Measurements from ENCODE around the gene ZDHHC19.

Gene ZDHHC19

GRCh38 chr3:196238612-196239560, 27.7 kb upstream of the ZDHHC19 start:
- ATAC-seq (ENCODE audit: low read depth) (peak; percentile 25; the same call in 1 of the 3 replicates), DNase-seq (ENCODE audit: low spot score) (no peak)
- Histone ChIP-seq H3K4me3 (ENCODE audit: severe bottlenecking) (no peak overlapping the region), H3K4me1 (ENCODE audit: insufficient read depth, poor library complexity, severe bottlenecking) (no peaks in the 10 kb centered on the region), H3K9me3 (ENCODE audit: severe bottlenecking) (no peaks in the 10 kb centered on the region), H3K27me3 (ENCODE audit: insufficient read depth, poor library complexity, severe bottlenecking) (no peaks in the 10 kb centered on the region), H3K36me3 (ENCODE audit: low read depth) (peaks cover 43% of the 10 kb centered on the region), H3K27ac (ENCODE audit: poor library complexity, severe bottlenecking) (no peak overlapping the region)
- TF ChIP-seq CTCF (IDR thresholded peaks at IDR 0.05; ENCODE audit: poor library complexity, severe bottlenecking): no peak

DNA sequence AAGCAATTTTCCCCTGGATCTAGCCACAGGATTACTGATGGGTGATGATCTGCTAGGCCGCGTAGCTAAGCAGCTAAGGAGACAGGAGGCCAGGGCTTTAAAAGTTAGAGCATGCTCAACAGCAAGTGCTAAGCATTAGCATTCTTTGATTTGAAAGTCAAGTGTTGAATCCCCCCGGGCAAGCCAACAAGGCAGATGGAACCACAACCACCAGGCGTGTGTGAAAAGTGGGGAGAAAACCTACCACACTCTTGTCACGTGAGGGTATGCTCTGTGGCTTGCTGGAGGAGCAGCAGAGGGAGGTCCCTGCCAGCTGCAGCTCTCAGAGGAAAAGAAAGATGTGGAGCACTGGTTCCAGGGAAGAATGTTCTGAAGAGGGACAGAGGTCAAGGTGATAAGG, 26.0 kb upstream of the ZDHHC19 start:
- ATAC-seq (ENCODE audit: low read depth) (no peak), DNase-seq (ENCODE audit: low spot score) (no peak)
- no peaks in the 10 kb centered on the region for H3K9me3 ChIP-seq (ENCODE audit: severe bottlenecking)
- no peak overlapping the region for H3K4me3 ChIP-seq (ENCODE audit: severe bottlenecking)
- no peaks in the 10 kb centered on the region for H3K27me3 ChIP-seq (ENCODE audit: insufficient read depth, poor library complexity, severe bottlenecking)
- no peaks in the 10 kb centered on the region for H3K4me1 ChIP-seq (ENCODE audit: insufficient read depth, poor library complexity, severe bottlenecking)
- H3K36me3 ChIP-seq (ENCODE audit: low read depth): peaks cover 35% of the 10 kb centered on the region
- no peak overlapping the region for H3K27ac ChIP-seq (ENCODE audit: poor library complexity, severe bottlenecking)
- no peak for TF ChIP-seq CTCF (IDR thresholded peaks at IDR 0.05; ENCODE audit: poor library complexity, severe bottlenecking)

- ATAC-seq (ENCODE audit: low read depth) (no peak), DNase-seq (ENCODE audit: low spot score) (no peak)
- no peak for TF ChIP-seq CTCF (IDR thresholded peaks at IDR 0.05; ENCODE audit: poor library complexity, severe bottlenecking)
- Histone ChIP-seq H3K4me3 (ENCODE audit: severe bottlenecking) (no peak overlapping the region), H3K27ac (ENCODE audit: poor library complexity, severe bottlenecking) (no peak overlapping the region), H3K9me3 (ENCODE audit: severe bottlenecking) (no peaks in the 10 kb centered on the region), H3K36me3 (ENCODE audit: low read depth) (peaks cover 26% of the 10 kb centered on the region), H3K4me1 (ENCODE audit: insufficient read depth, poor library complexity, severe bottlenecking) (no peaks in the 10 kb centered on the region), H3K27me3 (ENCODE audit: insufficient read depth, poor library complexity, severe bottlenecking) (no peaks in the 10 kb centered on the region)
Observed at GRCh38 chr3:196236223-196236622, 25.0 kb upstream of the ZDHHC19 start.

GRCh38 chr3:196235452-196236122, 24.4 kb upstream of the ZDHHC19 start:
- peaks cover 23% of the 10 kb centered on the region for H3K36me3 ChIP-seq (ENCODE audit: low read depth)
- DNase-seq (ENCODE audit: low spot score) (no peak), ATAC-seq (ENCODE audit: low read depth) (no peak)
- H3K27ac ChIP-seq (ENCODE audit: poor library complexity, severe bottlenecking): no peak overlapping the region
- H3K9me3 ChIP-seq (ENCODE audit: severe bottlenecking): no peaks in the 10 kb centered on the region
- no peaks in the 10 kb centered on the region for H3K4me1 ChIP-seq (ENCODE audit: insufficient read depth, poor library complexity, severe bottlenecking)
- no peak for TF ChIP-seq CTCF (IDR thresholded peaks at IDR 0.05; ENCODE audit: poor library complexity, severe bottlenecking)
- no peak overlapping the region for H3K4me3 ChIP-seq (ENCODE audit: severe bottlenecking)
- H3K27me3 ChIP-seq (ENCODE audit: insufficient read depth, poor library complexity, severe bottlenecking): no peaks in the 10 kb centered on the region

Data from RWPE2 (cell line).